HG03354 (cell line): ENCODE data around the gene FOXO6.

Experiments used
- ATAC-seq: cut with Tn5 transposase; IDR thresholded peaks from one replicate; pipeline ENCODE4 v1.9.1; 2021; ENCODE audit warnings: mild to moderate bottlenecking; ENCODE audit not compliant: unreplicated experiment, poor library complexity, severe bottlenecking

FOXO6 gene

DNA sequence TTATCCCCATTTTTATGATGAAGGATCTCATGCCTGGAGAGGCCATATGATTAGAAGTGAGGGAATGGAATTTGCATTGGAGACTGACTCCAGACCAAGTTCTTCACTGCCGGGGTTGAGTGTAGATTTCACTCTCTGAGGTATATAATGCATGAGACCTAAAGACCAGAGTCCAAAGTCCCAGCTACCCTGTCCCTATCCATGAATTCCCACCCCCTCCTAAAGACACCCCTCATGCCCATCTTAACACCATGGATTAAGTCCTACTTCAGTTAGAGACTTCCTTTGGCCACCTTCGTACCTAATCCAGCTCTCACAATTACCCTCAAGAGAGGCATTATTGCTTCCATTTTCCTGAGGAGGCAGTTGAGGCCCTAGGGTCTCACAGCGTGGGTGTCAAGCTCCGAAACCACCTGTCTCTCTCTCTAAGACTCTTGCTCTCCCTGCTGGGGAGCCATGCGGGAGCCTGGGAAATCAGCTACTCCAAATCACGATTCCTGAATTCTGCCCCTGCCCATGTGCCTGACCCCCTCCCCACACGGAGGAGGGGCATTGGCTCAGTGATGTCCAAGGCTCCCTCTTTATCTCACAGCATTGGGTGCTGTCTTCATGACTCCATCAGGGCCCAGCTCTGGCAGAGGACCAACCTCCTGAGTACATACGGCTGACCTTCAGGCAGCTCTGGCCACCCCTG is 11.7 kb upstream of the FOXO6 start:
- no peak for ATAC-seq

GRCh38 chr1:41350055-41350378 is 11.2 kb upstream of the FOXO6 start:
- ATAC-seq = no peak

- ATAC-seq = no peak
Observed at GRCh38 chr1:41351262-41352151, 9.7 kb upstream of the FOXO6 start.

- no peak for ATAC-seq
Observed at GRCh38 chr1:41353744-41354143, 7.5 kb upstream of the FOXO6 start.

DNA sequence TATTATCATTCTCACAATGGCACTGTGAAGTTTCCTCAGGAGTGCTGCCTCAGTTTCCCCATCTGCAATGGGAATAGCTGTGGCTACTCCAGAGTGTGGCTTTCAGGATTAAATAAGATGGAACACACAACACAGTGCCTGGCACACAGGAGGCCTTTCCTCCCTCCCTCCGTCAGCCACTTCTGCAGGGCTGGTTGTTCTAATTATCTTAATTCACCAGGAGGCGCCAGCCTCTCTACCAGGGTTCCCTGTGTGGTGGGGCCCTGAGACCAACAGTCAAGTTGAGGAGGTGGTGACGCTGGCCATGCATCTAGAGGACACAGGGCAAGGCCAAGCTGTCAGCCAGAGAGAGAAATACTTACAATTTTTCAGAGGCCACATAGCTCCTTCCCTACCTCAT is 6.3 kb upstream of the FOXO6 start:
- no peak for ATAC-seq

DNA sequence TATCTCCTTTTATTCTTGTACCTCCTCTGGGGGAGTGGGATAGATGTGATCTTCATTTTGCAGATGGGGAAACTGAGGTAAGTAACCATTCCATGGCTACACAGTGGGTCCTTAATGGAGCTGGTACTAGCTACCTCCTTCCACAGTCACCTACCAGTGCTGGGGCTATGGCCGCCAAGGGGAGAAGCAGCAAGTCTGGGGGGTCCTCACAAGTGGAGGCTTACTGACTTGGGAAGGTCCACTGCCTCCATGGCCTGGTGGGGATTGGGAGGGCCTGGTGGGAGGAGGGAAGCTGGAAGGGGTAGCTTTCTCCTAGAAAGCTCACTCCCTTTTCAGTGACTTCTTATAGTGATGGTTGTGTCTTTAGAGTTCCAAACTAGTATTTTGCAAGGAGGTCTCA is 5.9 kb upstream of the FOXO6 start:
- no peak for ATAC-seq

DNA sequence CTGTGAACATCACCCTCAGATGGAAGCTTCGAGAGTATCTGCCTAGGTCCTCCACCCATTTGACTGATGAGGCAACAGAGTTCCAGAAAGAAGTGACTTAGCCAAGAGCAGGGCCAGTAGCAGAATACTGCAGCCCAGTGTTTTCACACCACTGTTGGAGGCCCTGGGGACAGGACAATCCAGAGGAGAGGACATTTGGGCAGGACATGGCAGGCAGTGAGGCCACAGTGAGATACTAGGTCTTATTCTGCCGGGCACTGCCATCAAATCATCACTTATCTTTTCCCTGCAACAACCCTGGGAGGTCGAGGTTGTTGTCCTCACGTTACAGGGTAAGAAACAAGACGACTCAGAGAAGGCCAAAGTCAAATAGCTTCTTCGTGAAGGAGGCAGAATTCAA is 5.5 kb upstream of the FOXO6 start:
- ATAC-seq = no peak

DNA sequence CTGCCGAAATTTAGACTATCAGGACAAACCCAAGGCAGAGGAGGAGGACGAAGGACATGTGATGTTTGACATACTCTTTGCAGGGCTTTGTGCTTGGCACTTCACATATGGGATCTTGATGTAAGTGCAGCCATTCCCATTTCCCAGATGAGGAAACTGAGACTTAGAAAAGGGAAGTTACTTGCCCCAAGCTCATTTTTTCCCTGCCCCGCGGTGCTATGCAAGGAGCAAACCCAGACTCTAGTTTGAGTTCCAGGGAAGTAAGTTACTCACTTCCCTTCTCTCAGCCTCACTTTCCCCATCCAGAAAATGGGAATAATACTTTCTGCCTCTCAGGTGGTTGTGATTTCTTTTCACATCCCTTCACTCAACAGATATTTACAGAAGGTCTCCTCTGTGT is 4.5 kb upstream of the FOXO6 start:
- ATAC-seq = no peak

- no peak for ATAC-seq
Observed at GRCh38 chr1:41357451-41358101, 3.7 kb upstream of the FOXO6 start.

GRCh38 chr1:41358131-41359021 is 2.9 kb upstream of the FOXO6 start:
- ATAC-seq = no peak

DNA sequence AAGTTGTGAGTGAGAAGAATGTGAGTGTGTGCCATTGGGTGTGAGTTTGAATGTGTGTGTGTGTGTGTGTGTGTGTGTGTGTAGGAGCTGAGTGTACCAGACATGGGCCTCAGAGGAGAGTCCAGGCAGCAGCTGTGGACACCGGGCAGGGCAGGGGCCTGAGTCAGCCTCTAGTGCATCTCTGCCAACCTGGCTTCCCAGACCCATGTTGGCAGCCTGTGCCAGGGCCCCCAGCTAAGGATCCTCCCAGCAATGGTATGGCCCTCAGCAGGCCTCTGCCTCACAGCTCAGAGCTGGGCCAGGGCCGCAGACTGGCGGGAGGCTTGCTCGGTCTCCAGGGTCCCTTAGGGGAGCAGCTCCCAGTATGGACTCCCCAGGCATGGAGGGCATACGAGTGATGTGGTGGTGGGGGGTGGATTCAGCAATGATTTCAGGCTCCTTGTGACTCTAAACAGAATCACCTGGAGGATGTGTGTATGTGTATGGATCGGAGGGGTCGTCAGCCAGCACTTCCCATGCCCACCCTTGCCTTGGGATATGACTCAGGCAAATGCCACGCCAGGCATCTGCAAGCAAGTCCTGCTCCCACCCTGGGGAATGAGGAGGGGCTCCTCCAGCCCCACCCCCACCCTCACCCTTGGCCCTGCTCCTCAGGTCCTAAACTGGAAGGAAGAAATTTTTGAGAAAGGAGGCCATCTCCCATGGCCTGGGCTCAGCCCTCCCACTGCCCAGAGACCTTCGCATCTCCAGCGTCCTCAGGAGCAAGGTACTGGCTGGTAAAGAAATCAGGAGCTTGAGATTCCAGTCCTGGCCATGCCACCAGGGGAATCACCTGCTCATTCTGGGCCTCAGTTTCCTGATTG is 1.8 kb upstream of the FOXO6 start:
- no peak for ATAC-seq

GRCh38 chr1:41360074-41360785 is 1.0 kb upstream of the FOXO6 start:
- no peak for ATAC-seq

DNA sequence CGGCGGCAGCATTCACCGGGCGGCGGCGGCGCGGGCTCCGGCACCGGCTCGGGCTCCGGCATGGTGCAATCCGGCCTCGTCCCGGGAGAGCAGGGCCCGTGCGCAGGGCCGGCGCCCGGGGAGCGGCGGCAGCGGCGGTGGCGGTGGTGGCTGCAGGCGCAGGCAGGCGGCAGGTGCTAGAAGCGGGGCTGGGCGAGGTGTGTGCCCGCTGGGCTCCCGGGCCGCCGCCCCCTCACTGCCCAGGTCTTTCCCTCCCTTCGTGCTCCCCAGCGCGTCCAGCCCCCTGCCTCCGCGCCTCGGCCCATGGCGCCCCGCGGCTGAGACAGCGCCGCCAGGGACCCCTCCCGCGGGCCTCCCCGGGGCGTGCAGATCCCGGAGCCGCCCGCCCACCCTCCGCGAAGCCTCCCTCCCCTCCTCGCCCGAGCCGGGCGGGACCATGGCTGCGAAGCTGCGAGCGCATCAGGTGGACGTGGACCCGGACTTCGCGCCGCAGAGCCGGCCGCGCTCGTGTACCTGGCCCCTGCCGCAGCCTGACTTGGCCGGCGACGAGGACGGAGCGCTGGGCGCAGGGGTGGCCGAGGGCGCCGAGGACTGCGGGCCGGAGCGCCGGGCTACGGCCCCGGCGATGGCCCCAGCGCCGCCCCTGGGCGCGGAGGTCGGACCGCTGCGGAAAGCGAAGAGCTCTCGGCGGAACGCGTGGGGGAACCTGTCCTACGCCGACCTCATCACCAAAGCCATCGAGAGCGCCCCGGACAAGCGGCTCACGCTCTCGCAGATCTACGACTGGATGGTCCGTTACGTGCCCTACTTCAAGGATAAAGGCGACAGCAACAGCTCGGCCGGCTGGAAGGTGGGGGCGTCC is 492 bp downstream of the FOXO6 start:
- peak; percentile 38 for ATAC-seq

GRCh38 chr1:41362357-41362721 is 1.1 kb downstream of the FOXO6 start:
- no peak for ATAC-seq

DNA sequence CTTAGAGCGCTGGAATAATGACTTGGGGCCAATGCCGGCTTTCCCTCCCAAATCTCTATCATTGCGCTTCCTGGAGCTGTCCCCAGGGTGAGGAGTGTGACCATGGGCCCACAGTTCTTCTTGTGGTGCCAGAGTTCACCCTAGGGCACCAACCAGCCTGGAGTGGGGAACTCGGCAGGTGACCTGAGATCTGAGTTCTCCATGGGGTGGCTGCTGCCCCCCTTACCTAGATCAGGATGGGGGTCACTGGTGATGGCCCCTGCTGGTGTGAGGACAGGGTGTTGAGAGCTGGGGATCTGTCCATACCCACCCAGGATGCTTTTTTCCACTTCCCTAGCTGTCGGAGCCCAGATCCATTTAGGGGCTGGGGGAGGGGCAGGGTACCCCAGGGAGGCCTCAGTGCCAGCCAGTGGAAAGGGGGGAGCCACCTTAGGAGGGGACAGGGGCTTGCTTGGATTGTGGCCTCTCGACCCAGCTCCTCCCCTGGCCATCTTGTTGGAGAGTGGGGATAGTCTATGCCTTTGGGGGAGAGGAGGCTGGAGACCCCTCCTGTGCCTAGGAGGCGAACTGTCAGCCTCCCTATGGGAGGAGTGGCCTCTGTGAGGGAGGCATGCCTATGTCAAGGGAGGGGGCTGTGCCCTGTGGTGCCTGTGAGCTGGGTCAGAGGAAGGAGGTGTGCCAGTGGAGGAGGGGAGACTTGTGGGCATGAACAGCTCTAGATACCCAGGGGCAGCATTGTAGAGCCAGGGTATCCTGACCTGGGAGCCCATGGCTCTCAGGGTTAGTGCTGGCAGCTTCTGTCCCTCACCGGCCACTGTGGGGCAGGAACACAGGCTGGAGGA is 1.7 kb downstream of the FOXO6 start:
- no peak for ATAC-seq

DNA sequence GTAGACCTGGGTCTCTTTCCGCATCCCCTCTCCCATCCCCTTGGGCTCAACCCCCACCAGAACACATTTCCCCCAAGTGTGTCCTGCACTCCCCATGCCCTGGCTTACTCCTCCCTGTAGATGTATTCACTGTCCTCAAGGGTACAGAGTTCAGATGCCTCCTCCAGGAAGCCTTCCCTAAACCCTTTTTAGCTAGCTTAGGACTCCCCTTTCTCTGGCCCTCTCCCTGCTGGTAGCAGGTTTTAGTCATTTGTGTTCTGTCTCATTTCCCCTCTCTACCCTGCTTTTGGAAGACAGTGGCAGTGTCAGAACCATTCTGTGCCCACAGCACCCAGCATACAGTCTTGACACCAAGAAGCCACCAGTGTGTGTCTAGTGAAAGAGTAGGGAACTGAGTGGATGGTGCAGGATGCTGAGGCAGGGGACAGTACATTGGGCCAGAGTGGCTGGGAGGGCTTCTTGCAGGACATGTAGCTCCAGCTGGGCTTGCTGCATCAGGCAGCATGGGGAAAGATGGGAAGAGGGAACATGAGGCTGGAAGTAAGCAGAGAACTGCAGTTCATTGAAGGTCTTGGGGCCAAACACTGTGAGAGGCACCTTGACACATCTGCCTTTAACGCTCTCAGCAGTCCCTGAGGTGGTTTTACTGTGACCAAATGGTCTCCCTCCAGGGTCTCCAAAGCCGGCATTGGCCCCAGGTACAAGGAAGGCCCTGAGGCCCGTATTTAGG is 2.5 kb downstream of the FOXO6 start:
- ATAC-seq = no peak
